Liver (tissue), 3 donors: ENCODE measurements around the gene CGB5.

Experiments used
- ATF3 ChIP-seq: IDR thresholded peaks from 2 replicates; pipeline ENCODE4 v1.6.1; 2016; ENCODE audit warnings: antibody characterized with exemption
- CTCF ChIP-seq: fragments of 150-350 bp; IDR thresholded peaks from 2 replicates; pipeline ENCODE4 v1.5.1; 2017; ENCODE audit warnings: improper control_type of control experiment, low read depth, low read length; ENCODE audit not compliant: missing input control
- GABPA ChIP-seq, 2 donors: IDR thresholded peaks in 1 of 2; conservative IDR thresholded peaks in 1 of 2; 2 replicates each; pipeline ENCODE4 v1.6.1; 2016; ENCODE audit warnings: antibody characterized with exemption in 2 of 2, mild to moderate bottlenecking in 1 of 2, moderate library complexity in 1 of 2
- MAX ChIP-seq: IDR thresholded peaks from 2 replicates; pipeline ENCODE4 v1.6.1; 2016; ENCODE audit warnings: antibody characterized with exemption
- RXRA ChIP-seq, 2 donors: IDR thresholded peaks; 2 replicates each; pipeline ENCODE4 v1.6.1; 2017 to 2018; ENCODE audit warnings: antibody characterized with exemption in 2 of 2, mild to moderate bottlenecking in 1 of 2
- ZBTB33 ChIP-seq: IDR thresholded peaks from 2 replicates; pipeline ENCODE4 v1.6.1; 2016; ENCODE audit warnings: antibody characterized with exemption
- donor health status: healthy.
- donor health status: healthy.

GRCh38 chr19:49017041-49017665 lies 26.5 kb upstream of the CGB5 start, which contains the start of gene LHB:
- TF ChIP-seq CTCF (no peak), ZBTB33 (no peak), ATF3 (no peak), MAX (no peak), GABPA (IDR thresholded peaks at IDR 0.05 in 1 of 2, conservative IDR thresholded peaks at IDR 0.05 in 1 of 2) (no peak), RXRA (IDR thresholded peaks at IDR 0.05) (no peak)
